ENCODE data around the gene HAGH.
"Not testable (repeated sequence)": the region's sequence is repeated elsewhere in the genome, so short reads cannot be mapped to it uniquely, and the experiment has no call there.

The HAGH gene

DNA sequence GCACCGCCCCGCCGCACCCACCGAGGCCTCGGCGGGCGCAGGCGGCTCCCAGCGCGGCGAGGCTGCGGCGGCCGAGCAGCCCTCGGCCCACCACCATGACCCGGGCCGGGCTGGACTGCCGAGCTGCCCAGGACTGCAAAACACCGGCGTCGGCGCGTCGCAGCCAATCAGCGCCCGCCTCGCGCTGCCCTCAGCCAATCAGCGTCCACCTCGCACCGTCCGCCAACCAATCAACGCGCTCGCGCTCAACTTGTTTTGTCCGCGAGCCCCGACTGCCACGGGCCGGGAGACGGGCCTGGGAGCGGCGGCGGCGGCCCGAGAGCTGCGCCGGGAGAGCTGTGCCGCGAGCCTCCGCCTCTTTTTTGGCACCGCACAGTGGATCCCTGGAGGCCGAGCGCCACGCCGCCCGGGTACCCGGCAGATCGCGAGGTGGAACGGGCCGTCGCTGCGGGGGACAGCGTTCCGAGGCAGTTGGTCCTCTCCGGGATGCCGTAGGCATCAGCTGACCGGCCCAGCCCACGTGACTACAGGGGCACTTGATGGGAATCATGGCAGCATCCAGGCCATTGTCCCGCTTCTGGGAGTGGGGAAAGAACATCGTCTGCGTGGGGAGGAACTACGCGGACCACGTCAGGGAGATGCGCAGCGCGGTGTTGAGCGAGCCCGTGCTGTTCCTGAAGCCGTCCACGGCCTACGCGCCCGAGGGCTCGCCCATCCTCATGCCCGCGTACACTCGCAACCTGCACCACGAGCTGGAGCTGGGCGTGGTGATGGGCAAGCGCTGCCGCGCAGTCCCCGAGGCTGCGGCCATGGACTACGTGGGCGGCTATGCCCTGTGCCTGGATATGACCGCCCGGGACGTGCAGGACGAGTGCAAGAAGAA, at the start of gene HAGH, which contains the start of gene FAHD1:
HAGH (minus strand) TSS at position 135 of the 883 bp plus-strand sequence; CDS start at position 97, 38 bp downstream.
FAHD1 (plus strand) TSS at position 516 of the 883 bp plus-strand sequence; CDS start at position 549, 33 bp downstream.
- peak; percentile 84 for DNase-seq

DNA sequence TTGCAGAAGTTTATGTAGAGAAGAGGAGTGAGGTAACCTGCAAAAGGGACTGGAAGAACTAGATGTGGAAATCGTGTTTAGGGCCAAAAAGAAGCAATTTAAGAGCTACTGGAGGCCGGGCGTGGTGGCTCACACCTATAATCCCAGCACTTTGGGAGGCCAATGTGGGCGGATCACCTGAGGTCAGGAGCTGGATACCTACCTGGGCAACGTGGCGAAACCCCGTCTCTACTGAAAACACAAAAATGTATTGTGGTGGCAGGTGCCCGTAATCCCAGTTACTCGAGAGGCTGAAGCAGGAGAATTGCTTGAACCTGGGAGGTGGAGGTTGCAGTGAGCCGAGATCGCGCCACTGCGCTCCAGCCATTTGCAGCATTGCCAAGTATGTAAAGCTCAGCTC, 49.4 kb upstream of the HAGH start:
- not testable (repeated sequence) for DNase-seq

DNA sequence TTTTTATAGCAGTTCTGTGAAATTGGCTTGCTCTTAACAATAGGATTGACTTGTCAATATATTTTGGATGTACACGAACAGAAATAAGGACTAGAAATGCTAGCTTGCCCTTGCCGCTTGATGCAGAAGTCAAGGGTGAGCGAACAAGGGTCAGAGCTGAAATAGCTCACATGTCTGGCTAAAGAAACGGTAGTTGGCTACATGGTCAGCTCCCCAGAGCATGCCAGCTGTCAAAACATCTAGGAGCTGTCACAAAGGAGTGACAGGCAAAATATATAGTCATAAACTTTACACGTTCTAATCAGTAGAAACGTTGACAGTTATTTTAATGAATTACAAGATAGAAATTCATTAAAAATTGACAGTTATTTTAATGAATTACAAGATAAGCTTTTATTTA, 48.2 kb upstream of the HAGH start:
- DNase-seq: no peak

DNA sequence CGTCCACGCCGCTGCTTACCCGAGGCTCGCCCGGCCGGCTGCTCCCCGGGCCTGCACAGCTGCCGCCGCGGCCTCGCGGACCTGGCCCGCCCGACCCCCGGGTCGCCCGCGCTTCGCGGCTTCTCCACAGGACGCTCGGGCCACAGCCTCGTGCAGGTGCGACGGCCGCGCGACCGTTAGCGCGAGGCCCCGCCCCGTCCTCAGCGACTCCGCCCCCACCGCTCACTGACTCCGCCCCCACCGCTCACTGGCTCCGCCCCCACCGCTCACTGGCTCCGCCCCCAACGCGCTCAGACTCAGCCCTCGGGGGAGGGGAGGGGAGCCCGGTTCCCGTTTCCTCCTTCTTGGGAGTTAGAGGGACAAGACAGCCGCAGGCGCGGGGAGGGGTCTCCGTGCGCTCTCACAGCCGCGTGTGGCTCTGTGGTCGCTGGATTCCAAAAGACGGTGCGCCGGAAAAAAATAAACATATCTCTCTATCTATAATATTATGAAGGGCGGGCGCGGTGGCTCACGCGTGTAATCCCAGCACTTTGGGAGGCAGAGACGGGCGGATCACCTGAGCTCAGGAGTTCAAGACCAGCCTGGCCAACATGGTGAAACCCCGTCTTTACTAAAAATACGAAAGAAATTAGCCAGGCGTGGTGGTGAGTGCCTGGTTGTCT, 45.5 kb upstream of the HAGH start, which contains the start of gene MEIOB:
MEIOB (minus strand) TSS at position 191 of the 662 bp plus-strand sequence. CDS start 3,989 bp downstream, outside the sequence.
- no peak for DNase-seq

DNA sequence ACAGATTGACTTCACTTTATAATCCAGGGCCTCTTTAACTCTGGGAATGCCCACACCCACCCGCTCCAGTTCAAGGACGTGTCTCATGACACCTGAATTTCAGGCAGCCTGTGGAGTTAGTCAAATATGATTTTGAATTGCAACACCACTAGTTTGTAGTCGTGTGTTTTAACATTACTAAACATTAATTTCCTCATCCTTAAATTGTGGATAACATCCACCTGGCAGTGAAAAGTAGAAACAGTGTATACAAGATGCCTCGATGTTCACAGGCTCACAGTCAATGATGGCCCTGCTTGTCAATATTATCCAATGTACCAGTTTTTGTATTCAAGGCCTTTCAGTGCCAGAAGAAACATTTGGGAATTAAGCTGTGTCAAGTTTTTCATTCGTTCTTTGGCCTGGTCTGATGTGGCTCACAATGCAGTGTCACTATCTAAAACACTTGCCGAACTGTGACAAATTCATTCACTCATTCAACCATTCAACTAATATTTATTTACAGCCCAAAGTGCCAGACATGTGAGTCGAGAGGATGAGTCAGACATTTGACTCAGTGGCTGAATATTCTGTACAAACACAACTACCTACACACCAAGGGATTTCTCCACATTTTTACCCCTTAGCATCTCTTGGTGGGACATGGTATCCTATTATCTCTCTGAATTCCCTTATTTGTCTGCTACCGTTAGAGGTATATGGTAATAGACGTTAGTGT, 43.9 kb upstream of the HAGH start:
- no peak for DNase-seq

DNA sequence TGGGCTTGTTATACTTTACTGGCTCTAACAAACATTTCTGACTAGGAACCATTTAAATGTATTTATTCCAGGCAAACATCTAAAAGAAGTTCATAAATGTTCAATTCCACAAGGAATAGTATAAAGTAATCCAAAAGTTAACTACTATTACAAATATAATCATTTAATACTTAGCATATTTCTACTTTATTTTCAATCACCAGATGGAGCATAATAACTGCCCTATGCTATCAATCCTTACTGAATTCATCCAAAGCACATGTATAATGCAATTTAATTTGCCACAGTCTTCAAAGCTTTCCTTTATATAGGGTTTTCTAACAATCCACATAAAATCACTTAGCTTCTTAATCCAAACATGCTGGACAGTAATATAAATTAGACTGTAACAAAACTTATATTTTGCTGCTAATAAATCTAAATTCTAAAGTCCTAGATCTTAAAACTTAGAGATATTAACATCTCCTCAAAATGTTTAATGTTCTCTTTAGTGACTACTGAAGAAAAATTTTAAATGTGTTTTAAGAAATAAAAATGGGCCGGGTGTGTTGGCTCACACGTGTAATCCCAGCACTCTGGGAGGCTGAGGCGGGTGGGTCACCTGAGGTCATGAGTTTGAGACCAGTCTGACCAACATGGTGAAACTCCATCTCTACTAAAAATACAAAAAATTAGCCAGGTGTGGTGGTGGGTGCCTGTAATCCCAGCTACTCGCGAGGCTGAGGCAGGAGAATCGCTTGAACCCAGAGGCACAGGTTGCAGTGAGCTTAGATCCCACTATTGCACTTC, 39.5 kb upstream of the HAGH start:
- no peak for DNase-seq

DNA sequence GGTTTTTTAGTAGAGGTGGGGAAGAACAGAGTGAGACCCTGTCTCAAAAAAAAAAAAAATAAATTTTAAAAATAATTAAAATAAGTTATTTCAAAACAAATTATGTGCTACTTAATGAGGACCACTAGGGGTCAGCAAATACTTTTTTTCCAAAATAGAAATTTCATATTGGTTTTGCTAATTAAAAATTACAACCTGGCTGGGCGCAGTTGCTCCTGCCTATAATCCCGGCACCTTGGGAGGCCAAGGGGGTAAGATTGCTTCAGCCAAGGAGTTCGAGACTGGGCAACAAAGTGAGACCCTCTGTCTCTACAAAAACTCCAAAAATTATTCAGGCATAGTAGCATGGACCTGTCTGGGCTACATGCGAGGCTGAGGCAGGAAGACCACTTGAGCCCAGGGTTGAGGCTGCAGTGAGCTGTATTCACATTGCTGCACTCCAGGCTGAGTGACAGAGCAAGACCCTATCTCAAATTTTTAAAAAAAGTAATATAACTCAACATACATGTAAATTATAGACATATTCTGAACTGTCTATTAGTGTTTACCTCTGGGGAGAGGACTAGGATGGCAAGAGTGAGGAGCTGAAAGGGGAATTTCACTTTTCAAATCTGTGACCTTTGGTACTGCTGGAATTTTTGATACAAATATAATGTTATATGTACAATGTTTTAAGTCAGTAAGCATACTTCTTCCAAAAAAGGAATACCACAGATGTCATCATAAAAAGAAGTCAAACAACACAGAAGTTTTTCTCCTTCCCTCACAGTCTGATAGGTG, 37.2 kb upstream of the HAGH start:
- no peak for DNase-seq

DNA sequence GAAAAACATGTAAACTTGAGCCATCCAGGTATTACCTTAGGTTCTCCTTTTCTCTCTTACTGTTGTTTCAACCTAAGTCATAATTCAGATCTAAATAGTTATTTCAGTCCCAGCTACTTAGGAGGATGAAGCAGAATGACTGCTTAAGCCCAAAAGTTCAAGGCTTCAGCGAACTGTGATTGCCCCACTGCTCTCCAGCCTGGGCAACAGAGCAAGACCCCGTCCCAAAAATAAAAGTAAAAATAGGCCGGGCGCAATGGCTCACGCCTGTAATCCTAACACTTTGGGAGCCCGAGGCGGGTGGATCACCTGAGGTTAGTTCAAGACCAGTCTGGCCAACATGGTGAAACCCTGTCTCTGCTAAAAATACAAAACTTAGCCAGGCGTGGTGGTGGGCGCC, 35.8 kb upstream of the HAGH start:
- no peak for DNase-seq

DNA sequence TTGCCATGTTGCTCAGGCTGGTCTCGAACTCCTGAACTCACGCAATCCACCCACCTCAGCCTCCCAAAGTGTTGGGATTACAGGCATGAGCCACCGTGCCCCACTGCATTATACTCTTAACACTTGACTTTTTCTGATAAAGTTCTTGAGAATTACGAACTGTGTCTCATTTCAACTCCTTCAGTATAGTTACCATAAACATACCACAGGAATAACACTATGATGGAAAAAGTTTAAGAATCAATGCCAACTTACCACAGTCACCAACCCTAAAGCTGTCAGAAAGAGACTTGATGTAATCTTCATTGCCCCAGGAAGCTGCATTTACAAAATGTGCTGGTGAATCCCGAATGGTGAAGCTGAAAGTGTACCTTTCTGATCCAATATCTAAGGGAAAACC, 35.1 kb upstream of the HAGH start:
- no peak for DNase-seq

DNA sequence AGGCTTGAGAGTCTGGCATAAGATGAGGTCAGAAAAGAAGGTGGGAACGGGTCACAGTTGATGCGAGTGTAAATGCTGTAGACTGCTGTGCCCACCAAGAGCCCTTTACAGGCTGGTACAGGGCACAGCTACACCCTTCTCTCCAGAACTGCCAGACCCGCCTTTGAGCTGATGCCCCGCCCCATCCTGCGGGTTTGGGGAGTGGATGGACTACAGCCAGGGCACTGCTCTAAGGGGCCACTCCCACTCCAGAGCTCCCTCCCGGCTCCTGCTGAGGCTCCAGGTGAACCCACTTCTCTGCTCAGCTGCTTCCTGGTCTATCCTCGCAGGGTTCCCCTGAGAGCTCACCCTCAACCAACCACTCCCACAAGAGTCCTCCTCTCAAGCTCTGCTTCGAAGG, 33.0 kb upstream of the HAGH start:
- DNase-seq: no peak

DNA sequence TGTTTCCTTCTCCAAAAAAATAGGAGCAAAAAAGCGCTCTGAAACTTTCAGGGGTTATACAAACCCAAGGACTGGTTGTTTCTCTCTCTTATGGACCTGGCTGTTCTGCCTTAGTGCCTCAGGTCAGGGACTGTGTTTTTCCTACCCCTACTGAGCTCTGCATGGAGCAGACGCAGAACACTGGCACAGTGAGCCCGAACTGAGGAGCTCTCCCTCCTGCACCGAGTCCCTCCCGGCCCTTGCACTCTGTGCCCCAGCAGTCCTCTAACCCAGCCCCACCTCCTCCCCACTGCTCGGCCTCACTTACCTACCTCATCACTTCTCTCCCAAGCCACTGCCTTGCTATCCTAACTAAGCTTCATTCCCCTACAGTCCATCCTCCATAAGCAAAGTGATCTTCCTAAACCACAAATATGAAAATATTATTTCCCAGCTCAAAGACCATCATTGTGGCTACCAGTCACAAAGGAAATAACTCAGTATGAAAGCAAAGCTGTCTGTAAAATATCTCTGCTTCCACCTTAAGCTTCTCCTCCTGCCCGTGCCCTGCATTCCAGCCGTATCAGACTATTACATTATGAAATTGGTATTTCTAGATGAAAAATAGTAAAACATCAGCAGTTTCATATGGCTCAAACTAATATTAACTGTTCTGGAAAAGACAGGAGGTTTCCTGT, 31.7 kb upstream of the HAGH start:
- DNase-seq: no peak

DNA sequence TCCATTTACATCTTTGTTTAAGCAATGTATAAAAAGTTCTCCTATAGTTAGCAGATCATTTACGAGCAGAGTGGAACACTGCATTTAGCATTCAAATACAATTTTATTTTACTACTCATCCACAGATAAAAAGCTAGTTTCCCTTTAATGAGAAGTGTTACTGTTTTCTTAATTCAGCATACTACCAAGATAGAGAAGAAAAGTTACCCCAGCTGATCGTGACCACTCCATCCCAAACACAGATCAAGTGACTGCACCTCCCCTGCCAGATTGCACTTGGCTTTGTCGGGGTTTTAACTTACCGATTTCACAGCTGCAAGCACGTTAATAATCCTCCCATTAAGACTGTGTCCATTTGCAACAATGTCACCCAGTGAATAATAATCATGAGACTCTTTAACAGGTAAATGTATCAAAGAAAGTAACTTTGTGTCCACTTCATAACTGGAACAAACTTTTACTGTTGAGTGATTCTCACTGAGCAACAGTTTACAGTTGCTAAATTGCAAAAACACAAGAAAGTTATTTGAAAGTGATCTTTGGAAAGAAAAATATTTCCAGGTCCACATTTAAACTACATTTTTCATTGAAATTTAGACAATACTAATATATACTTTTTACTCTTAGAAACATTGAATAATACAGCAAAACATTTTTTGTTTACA, 30.9 kb upstream of the HAGH start:
- no peak for DNase-seq

DNA sequence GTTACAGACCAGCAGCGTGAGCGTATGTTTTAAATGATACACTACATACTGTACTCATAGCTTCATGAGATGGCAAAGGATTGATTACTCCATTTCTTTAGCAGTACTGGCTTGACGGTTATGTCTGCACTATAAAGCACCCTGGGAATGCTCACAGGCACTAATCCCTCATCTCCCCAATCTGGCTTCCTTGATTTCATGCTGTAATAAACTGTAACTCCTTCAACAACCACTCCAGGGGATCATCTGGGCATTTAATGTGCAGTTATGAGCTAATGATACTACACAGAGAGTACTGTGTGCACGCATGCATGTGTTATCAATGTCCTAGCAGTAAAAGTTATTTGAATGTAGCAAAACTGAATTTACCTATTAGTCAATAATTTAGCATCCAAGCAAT, 25.2 kb upstream of the HAGH start:
- DNase-seq: no peak

DNA sequence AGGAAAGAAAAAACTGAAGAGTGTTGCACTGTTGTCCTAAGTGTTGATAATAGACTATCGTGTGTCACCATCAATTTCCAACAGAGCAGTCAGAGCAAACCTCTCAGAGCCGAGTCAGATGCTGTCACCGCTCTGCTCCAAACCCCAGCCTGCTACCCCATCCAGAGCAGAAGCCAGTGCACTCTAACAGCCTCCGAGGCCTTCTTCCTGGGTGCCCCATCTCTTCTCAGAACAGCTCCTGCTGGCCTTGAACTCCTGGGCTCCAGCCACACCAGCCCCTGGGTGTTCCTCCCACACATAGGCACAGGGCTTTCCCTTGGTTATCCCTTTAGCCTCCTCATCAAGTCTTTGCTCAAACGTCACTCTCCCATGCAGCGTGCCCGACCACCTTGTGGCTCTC, 24.4 kb upstream of the HAGH start:
- no peak for DNase-seq

DNA sequence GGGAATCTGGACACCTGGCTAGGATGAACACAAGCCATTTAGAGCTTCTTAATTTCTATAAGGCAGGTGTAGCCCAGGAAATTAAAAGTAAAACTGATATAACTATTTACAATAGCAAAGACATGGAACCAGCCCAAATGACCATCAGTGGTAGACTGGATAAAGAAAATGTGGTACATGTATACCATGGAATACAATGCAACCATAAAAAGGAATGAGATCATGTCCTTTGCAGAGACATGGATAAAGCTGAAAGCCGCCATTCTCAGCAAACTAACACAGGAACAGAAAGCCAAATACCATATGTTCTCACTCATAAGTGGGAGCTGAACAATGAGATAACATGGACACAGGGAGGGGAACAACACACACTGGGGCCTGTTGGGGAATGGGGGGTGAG, 19.8 kb upstream of the HAGH start:
- DNase-seq: no peak

DNA sequence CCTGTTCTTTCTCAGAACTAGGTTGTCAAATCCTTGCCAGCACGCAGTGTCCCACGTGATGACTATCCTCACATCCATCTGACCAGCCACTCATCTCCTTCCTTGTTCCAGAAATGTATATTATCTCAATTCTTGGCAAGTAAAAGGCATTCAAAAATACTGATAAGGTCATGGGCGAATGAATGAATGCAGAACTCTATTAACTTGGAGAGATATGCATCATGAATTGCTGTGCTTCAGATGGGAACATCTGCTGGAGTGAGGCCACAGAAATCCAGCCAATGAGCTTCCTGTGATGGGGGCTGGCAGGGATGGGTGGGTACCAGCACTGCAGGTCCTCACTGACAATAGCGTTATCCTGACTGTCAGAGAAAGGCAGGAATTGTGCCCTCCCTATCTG, 19.4 kb upstream of the HAGH start:
- no peak for DNase-seq

DNA sequence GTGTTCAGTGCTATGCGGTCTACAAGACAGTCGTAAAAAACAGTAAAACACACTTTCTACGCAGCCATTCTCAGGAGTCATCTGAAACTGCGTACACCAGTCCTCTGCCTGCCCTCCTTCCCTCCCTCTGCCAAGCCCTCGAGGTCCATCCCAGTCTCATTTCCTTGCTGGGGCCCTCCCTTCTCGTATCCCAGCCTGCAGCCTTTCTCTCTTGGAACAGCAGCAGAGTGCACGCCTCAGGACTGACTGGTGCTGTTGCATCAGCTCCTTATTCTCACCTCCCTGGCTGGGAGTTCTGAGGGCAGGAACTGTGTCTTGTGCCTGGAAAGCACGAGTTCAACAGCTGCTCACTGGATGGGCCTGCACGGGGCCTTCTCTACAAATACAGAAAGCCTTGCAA, 12.9 kb upstream of the HAGH start:
- DNase-seq: no peak

DNA sequence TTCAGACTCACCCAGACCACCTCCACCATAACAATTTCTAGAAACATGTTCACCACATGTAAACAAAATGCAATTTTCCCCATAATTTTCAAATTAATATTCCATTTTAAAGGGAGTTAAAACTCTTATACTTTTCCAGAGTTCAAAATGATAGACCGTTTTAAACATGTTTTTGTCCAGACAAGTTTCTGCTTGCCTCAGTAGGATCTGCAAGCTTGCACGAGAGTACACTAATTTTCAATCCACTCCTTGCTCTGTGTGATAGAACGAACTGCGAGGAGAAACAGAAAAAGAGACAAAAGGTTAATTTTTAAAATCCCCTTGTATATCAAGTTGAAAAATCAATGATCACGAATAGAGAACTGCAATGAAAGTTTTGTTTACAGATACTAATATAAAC, 7.5 kb upstream of the HAGH start:
- DNase-seq: no peak

DNA sequence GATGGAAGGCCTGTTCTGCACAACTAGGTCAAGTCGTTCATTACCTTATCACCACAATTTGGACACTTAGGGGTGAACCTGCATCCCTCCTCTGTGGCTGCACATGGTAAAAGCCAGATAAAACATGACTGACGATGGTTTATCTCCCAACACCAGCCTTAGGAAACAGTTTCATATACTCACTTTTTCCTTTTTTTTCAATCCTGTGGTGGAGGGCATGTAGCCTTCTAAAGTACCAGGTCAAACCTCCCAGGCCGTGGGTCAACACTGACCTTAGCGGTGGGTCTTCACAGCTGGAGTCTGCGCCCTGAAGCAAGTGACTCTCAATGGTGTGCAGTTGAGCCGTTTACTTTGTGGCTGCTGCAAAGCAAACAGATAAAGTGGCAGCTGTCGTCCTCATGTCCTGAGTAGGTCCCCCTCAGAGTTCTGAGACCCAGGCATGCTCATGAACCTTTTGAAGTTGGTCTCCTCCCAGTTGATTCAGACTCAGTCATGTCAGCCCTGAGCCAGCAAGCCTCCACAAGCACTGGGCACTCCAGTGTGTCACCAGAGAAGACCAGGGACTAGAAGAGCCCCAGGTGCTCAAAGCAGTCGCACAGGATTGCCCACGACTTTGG, 6.3 kb upstream of the HAGH start:
- DNase-seq: no peak
